Left lung (tissue), 10 donors: Measurements from ENCODE around the gene ZNF530. TPM values are rescaled to one million over a fixed set of nuclear protein-coding genes. Genes with fewer than 3 reads are reported as not detected.

ENCODE experiments used
- ATAC-seq: fragments of 200-7000 bp; cut with Tn5 transposase; one replicate; pipeline ENCODE4 v1.9.1; 2020; ENCODE audit warnings: moderate library complexity
- DNase-seq, 4 donors: peaks; one replicate each; pipeline ENCODE4 v3.0.0-alpha.2; 2013 to 2020
- H3K27ac ChIP-seq, 2 donors: fragments of 200-600 bp; sonication (generic) in 1 of 2; one replicate each; pipeline versions ENCODE4 v1.5.0 to v1.8.0; 2020 to 2021
- H3K27me3 ChIP-seq, 2 donors: fragments of 200-600 bp; sonication (generic) in 1 of 2; one replicate each; pipeline versions ENCODE4 v1.5.0 to v1.8.0; 2020 to 2021
- H3K36me3 ChIP-seq, 2 donors: fragments of 200-600 bp; sonication (generic) in 1 of 2; one replicate each; pipeline versions ENCODE4 v1.5.0 to v1.8.0; 2020 to 2021
- H3K4me1 ChIP-seq, 2 donors: fragments of 200-600 bp; one replicate each; pipeline ENCODE4 v1.8.0; 2021
- H3K4me3 ChIP-seq, 2 donors: fragments of 200-600 bp; sonication (generic) in 1 of 2; one replicate each; pipeline versions ENCODE4 v1.5.0 to v1.8.0; 2020 to 2021; ENCODE audit warnings: mild to moderate bottlenecking in 1 of 2
- H3K9me3 ChIP-seq, 2 donors: fragments of 200-600 bp; sonication (generic) in 1 of 2; one replicate each; pipeline versions ENCODE4 v1.5.0 to v1.8.0; 2020 to 2021
- CTCF ChIP-seq, 2 donors: fragments of 200-600 bp; sonication (generic) in 1 of 2; IDR thresholded peaks; one replicate each; pipeline versions ENCODE4 v1.5.0 to v1.8.0; 2021; ENCODE audit warnings: antibody characterized with exemption in 2 of 2
- intact Hi-C, 2 donors: fragments of 100-400 bp; cut with DNase I; formaldehyde crosslinking; loops; one replicate each; pipeline versions ENCODE4 v1.11.2 to v1.14.2; 2022
- polyA plus RNA-seq, 6 donors: library from polyadenylated mRNA; unstranded; fragments of 120-200 nt; gene quantifications; one replicate each; pipeline ENCODE4 v1.2.1, GENCODE V29; 2013; ENCODE audit not compliant: insufficient read length in 6 of 6
- total RNA-seq, 2 donors: library from RNA; stranded (reverse); fragmentation: NEBNext Ultra II Directional; extraction: Animal tissue kit (Norgen Biotek cat#: 25700); gene quantifications; one replicate each; pipeline ENCODE4 v1.2.1, GENCODE V29; 2021
- donor health status: DM: no; HTN: yes; CAD: no.
- donor health status: DM: no; HTN: no; CAD: no.

The ZNF530 gene
- total and polyA plus RNA-seq, 8 donors = 2.3 to 7.6 (median 6.5) TPM

- Histone ChIP-seq H3K27ac (no peak overlapping the region), H3K4me3 (no peak overlapping the region), H3K9me3 (peaks cover 0 to 72% of the 10 kb centered on the region in 2 donors), H3K4me1 (peaks cover 6 to 7% of the 10 kb centered on the region in 2 donors), H3K36me3 (peaks cover 0 to 30% of the 10 kb centered on the region in 2 donors), H3K27me3 (no peaks in the 10 kb centered on the region)
- intact Hi-C loops = no loop called here
- no peak for ATAC-seq
- DNase-seq = no peak
- TF ChIP-seq CTCF (IDR thresholded peaks at IDR 0.05) = no peak
These were observed 11.4 kb downstream of the ZNF530 start for GRCh38 chr19:57611113-57611512.

- peak; percentile 88 to 96 (median 94) for DNase-seq
- TF ChIP-seq CTCF (IDR thresholded peaks at IDR 0.05) = peak in 1 of 2 donors; percentile 13
- H3K4me3 ChIP-seq = peak within 1 kb of the TSS; percentile 98 to 100
- intact Hi-C loops = no loop called here
- ATAC-seq = peak; percentile 100
- peaks cover 11 to 72% of the 10 kb centered on the region in 2 donors for H3K9me3 ChIP-seq
- H3K27ac ChIP-seq = peak within 1 kb of the TSS in 1 of 2 donors; percentile 72
- H3K4me1 ChIP-seq = peaks cover 6 to 7% of the 10 kb centered on the region in 2 donors
- peaks cover 0 to 40% of the 10 kb centered on the region in 2 donors for H3K36me3 ChIP-seq
- H3K27me3 ChIP-seq = no peaks in the 10 kb centered on the region
These were observed 14.5 kb downstream of the ZNF530 start, which contains the start of gene ZNF134 for GRCh38 chr19:57613941-57614743. Gene ZNF134 (plus strand): TSS chr19:57614242. CDS start chr19:57619469, 5,227 bp downstream.

GRCh38 chr19:57615346-57615745, 15.7 kb downstream of the ZNF530 start:
- Histone ChIP-seq H3K9me3 (peaks cover 18 to 75% of the 10 kb centered on the region in 2 donors), H3K27ac (no peak overlapping the region), H3K4me1 (peaks cover 6 to 7% of the 10 kb centered on the region in 2 donors), H3K27me3 (no peaks in the 10 kb centered on the region), H3K4me3 (peak overlapping the region in 1 of 2 donors; percentile 98), H3K36me3 (peaks cover 4 to 52% of the 10 kb centered on the region in 2 donors)
- intact Hi-C loops = no loop called here
- ATAC-seq = no peak
- TF ChIP-seq CTCF (IDR thresholded peaks at IDR 0.05) = no peak
- no peak for DNase-seq

GRCh38 chr19:57620673-57621348, 21.1 kb downstream of the ZNF530 start:
- no peak for ATAC-seq
- H3K9me3 ChIP-seq = peaks cover 31 to 100% of the 10 kb centered on the region in 2 donors
- H3K27me3 ChIP-seq = no peaks in the 10 kb centered on the region
- DNase-seq = no peak
- intact Hi-C loops = no loop called here
- TF ChIP-seq CTCF (IDR thresholded peaks at IDR 0.05) = no peak
- no peaks in the 10 kb centered on the region for H3K4me1 ChIP-seq
- no peak overlapping the region for H3K4me3 ChIP-seq
- no peak overlapping the region for H3K27ac ChIP-seq
- H3K36me3 ChIP-seq = peaks cover 8 to 90% of the 10 kb centered on the region in 2 donors

- H3K9me3 ChIP-seq = peaks cover 32 to 100% of the 10 kb centered on the region in 2 donors
- H3K36me3 ChIP-seq = peaks cover 8 to 74% of the 10 kb centered on the region in 2 donors
- intact Hi-C loops = no loop called here
- H3K27me3 ChIP-seq = no peaks in the 10 kb centered on the region
- ATAC-seq (no peak), DNase-seq (no peak)
- TF ChIP-seq CTCF (IDR thresholded peaks at IDR 0.05) = no peak
- H3K4me1 ChIP-seq = no peaks in the 10 kb centered on the region
- H3K27ac ChIP-seq = no peak overlapping the region
- H3K4me3 ChIP-seq = no peak overlapping the region
These were observed 23.4 kb downstream of the ZNF530 start for GRCh38 chr19:57623091-57623490.
